HEK293 (cell line): Measurements from ENCODE around the gene ERG.
A peak's percentile ranks its signal among the peaks of the same experiment; 100 is the strongest.

ENCODE experiments used
- FEZF1 ChIP-seq: fragments of 450-650 bp; formaldehyde crosslinking; IDR thresholded peaks from 2 replicates; pipeline ENCODE4 v1.5.1; 2016; ENCODE audit warnings: missing biosample characterization, missing genetic modification characterization
- GLI4 ChIP-seq: fragments of 450-650 bp; formaldehyde crosslinking; IDR thresholded peaks from 2 replicates; pipeline ENCODE4 v1.5.1; 2016; ENCODE audit warnings: missing biosample characterization, missing genetic modification characterization
- GLIS1 ChIP-seq: fragments of 450-650 bp; formaldehyde crosslinking; IDR thresholded peaks from 2 replicates; pipeline ENCODE4 v1.5.1; 2016; ENCODE audit warnings: missing biosample characterization, missing genetic modification characterization
- MYNN ChIP-seq: fragments of 450-650 bp; formaldehyde crosslinking; IDR thresholded peaks from 2 replicates; pipeline ENCODE4 v1.5.1; 2016; ENCODE audit warnings: missing biosample characterization, missing genetic modification characterization, borderline replicate concordance
- MZF1 ChIP-seq: fragments of 450-650 bp; formaldehyde crosslinking; IDR thresholded peaks from 2 replicates; pipeline ENCODE4 v1.5.1; 2017; ENCODE audit warnings: missing biosample characterization, missing genetic modification characterization, borderline replicate concordance
- OVOL3 ChIP-seq: fragments of 450-650 bp; formaldehyde crosslinking; IDR thresholded peaks from 2 replicates; pipeline ENCODE4 v1.5.1; 2016; ENCODE audit warnings: missing biosample characterization, missing genetic modification characterization
- RBAK ChIP-seq: fragments of 450-650 bp; formaldehyde crosslinking; IDR thresholded peaks from 2 replicates; pipeline ENCODE4 v1.5.1; 2016; ENCODE audit warnings: missing biosample characterization, missing genetic modification characterization
- SALL2 ChIP-seq: fragments of 450-650 bp; formaldehyde crosslinking; IDR thresholded peaks from 2 replicates; pipeline ENCODE4 v1.5.0; 2017; ENCODE audit warnings: missing biosample characterization, mild to moderate bottlenecking, missing genetic modification characterization, borderline replicate concordance
- TCF7L2 ChIP-seq: IDR thresholded peaks from 2 replicates; pipeline ENCODE4 v1.6.1; 2011; ENCODE audit warnings: low read depth, mild to moderate bottlenecking, inconsistent platforms, low read length, moderate library complexity, borderline replicate concordance
- YY2 ChIP-seq: fragments of 450-650 bp; formaldehyde crosslinking; IDR thresholded peaks from 2 replicates; pipeline ENCODE4 v1.5.1; 2016; ENCODE audit warnings: missing biosample characterization, missing genetic modification characterization
- ZFHX2 ChIP-seq: fragments of 450-650 bp; formaldehyde crosslinking; conservative IDR thresholded peaks from 2 replicates; pipeline ENCODE4 v1.5.1; 2016; ENCODE audit warnings: missing biosample characterization, missing genetic modification characterization
- ZNF10 ChIP-seq: fragments of 450-650 bp; formaldehyde crosslinking; IDR thresholded peaks from 2 replicates; pipeline ENCODE4 v1.5.1; 2017; ENCODE audit warnings: missing biosample characterization, missing genetic modification characterization
- ZNF146 ChIP-seq: fragments of 450-650 bp; formaldehyde crosslinking; IDR thresholded peaks from 2 replicates; pipeline ENCODE4 v1.5.1; 2016; ENCODE audit warnings: missing biosample characterization, missing genetic modification characterization
- ZNF155 ChIP-seq: fragments of 450-650 bp; formaldehyde crosslinking; IDR thresholded peaks from 2 replicates; pipeline ENCODE4 v1.5.1; 2016; ENCODE audit warnings: missing biosample characterization, missing genetic modification characterization
- ZNF37A ChIP-seq: fragments of 450-650 bp; IDR thresholded peaks from 2 replicates; pipeline ENCODE4 v1.5.1; 2018; ENCODE audit warnings: missing biosample characterization, missing genetic modification characterization
- ZNF416 ChIP-seq: fragments of 450-650 bp; formaldehyde crosslinking; IDR thresholded peaks from 2 replicates; pipeline ENCODE4 v1.5.1; 2016; ENCODE audit warnings: missing biosample characterization, missing genetic modification characterization
- ZNF426 ChIP-seq: fragments of 450-650 bp; formaldehyde crosslinking; IDR thresholded peaks from 2 replicates; pipeline ENCODE4 v1.5.1; 2017; ENCODE audit warnings: missing biosample characterization, missing genetic modification characterization, mild to moderate bottlenecking, inconsistent platforms, moderate library complexity
- ZNF514 ChIP-seq: fragments of 450-650 bp; formaldehyde crosslinking; IDR thresholded peaks from 2 replicates; pipeline ENCODE4 v1.5.1; 2016; ENCODE audit warnings: missing biosample characterization, missing genetic modification characterization
- ZNF610 ChIP-seq: fragments of 450-650 bp; formaldehyde crosslinking; IDR thresholded peaks from 2 replicates; pipeline ENCODE4 v1.5.1; 2016; ENCODE audit warnings: missing biosample characterization, missing genetic modification characterization, borderline replicate concordance
- ZNF76 ChIP-seq: fragments of 450-650 bp; formaldehyde crosslinking; IDR thresholded peaks from 2 replicates; pipeline ENCODE4; 2016; ENCODE audit warnings: low read depth, missing biosample characterization, missing genetic modification characterization, borderline replicate concordance
- ZSCAN16 ChIP-seq: fragments of 450-650 bp; formaldehyde crosslinking; IDR thresholded peaks from 2 replicates; pipeline ENCODE4 v1.5.1; 2016; ENCODE audit warnings: missing biosample characterization, missing genetic modification characterization
- TF ChIP-seq, protein P1 (sequence below): fragments of 450-650 bp; formaldehyde crosslinking; IDR thresholded peaks from 2 replicates; pipeline ENCODE4 v1.5.1; 2016; ENCODE audit warnings: missing biosample characterization, missing genetic modification characterization, borderline replicate concordance
- TF ChIP-seq, protein P2 (sequence below): fragments of 450-650 bp; formaldehyde crosslinking; IDR thresholded peaks from 2 replicates; pipeline ENCODE4 v1.5.1; 2016; ENCODE audit warnings: missing biosample characterization, missing genetic modification characterization
- TF ChIP-seq, protein P3 (sequence below): fragments of 450-650 bp; formaldehyde crosslinking; IDR thresholded peaks from 2 replicates; pipeline ENCODE4 v1.5.1; 2016; ENCODE audit warnings: missing biosample characterization, missing genetic modification characterization, low read depth
- TF ChIP-seq, protein P4 (sequence below): fragments of 450-650 bp; formaldehyde crosslinking; optimal IDR thresholded peaks from 2 replicates; pipeline ENCODE3; 2016; ENCODE audit warnings: missing biosample characterization, mild to moderate bottlenecking, missing genetic modification characterization
- TF ChIP-seq, protein P5 (sequence below): fragments of 450-650 bp; formaldehyde crosslinking; IDR thresholded peaks from 2 replicates; pipeline ENCODE4 v1.5.1; 2016; ENCODE audit warnings: missing biosample characterization, missing genetic modification characterization
- TF ChIP-seq, protein P6 (sequence below): fragments of 450-650 bp; formaldehyde crosslinking; IDR thresholded peaks from 2 replicates; pipeline ENCODE4 v1.5.1; 2017; ENCODE audit warnings: missing biosample characterization, missing genetic modification characterization

The ERG gene

DNA sequence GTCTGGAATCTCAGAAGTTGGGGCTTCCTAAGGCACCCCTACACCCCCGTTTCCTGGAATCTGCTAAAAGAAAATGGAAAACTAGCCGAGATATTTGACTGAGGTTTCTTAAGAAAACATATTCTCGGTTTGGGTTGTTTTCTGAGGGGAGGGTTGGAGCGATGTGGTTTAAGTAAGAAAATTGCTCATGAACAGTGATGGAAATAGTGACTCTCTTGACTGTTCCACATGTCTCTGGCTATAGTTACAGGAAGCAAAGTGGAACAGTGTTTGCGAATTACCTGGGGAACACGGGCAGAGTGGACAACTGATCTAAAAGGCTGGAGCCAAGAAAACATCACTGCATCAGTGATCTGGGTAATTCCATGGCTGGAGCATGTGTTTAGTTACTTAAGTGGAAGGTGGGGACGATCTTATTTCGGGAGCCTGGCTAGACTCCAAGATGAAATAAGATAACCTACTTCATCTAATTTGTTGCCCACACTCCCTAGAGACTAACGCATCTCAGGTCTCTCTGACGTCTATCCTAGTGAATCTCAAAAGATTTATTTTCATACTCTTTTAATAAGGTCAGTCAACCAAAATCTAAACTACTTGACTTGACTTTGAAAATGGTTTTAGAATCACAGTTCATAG lies 149.0 kb downstream of the ERG start (continued):
- TF ChIP-seq, protein P1, sequence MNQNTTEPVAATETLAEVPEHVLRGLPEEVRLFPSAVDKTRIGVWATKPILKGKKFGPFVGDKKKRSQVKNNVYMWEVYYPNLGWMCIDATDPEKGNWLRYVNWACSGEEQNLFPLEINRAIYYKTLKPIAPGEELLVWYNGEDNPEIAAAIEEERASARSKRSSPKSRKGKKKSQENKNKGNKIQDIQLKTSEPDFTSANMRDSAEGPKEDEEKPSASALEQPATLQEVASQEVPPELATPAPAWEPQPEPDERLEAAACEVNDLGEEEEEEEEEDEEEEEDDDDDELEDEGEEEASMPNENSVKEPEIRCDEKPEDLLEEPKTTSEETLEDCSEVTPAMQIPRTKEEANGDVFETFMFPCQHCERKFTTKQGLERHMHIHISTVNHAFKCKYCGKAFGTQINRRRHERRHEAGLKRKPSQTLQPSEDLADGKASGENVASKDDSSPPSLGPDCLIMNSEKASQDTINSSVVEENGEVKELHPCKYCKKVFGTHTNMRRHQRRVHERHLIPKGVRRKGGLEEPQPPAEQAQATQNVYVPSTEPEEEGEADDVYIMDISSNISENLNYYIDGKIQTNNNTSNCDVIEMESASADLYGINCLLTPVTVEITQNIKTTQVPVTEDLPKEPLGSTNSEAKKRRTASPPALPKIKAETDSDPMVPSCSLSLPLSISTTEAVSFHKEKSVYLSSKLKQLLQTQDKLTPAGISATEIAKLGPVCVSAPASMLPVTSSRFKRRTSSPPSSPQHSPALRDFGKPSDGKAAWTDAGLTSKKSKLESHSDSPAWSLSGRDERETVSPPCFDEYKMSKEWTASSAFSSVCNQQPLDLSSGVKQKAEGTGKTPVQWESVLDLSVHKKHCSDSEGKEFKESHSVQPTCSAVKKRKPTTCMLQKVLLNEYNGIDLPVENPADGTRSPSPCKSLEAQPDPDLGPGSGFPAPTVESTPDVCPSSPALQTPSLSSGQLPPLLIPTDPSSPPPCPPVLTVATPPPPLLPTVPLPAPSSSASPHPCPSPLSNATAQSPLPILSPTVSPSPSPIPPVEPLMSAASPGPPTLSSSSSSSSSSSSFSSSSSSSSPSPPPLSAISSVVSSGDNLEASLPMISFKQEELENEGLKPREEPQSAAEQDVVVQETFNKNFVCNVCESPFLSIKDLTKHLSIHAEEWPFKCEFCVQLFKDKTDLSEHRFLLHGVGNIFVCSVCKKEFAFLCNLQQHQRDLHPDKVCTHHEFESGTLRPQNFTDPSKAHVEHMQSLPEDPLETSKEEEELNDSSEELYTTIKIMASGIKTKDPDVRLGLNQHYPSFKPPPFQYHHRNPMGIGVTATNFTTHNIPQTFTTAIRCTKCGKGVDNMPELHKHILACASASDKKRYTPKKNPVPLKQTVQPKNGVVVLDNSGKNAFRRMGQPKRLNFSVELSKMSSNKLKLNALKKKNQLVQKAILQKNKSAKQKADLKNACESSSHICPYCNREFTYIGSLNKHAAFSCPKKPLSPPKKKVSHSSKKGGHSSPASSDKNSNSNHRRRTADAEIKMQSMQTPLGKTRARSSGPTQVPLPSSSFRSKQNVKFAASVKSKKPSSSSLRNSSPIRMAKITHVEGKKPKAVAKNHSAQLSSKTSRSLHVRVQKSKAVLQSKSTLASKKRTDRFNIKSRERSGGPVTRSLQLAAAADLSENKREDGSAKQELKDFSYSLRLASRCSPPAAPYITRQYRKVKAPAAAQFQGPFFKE (tag by site-specific recombination): no peak
- no peak for TF ChIP-seq RBAK (tag by site-specific recombination)
- no peak for TF ChIP-seq MYNN (tag by site-specific recombination)
- TF ChIP-seq MZF1: peak; percentile 80
- TF ChIP-seq, protein P2, sequence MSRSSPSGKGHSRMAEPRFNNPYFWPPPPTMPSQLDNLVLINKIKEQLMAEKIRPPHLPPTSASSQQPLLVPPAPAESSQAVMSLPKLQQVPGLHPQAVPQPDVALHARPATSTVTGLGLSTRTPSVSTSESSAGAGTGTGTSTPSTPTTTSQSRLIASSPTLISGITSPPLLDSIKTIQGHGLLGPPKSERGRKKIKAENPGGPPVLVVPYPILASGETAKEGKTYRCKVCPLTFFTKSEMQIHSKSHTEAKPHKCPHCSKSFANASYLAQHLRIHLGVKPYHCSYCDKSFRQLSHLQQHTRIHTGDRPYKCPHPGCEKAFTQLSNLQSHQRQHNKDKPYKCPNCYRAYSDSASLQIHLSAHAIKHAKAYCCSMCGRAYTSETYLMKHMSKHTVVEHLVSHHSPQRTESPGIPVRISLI (tag by site-specific recombination): no peak
- TF ChIP-seq ZSCAN16 (tag by site-specific recombination): no peak
- peak; percentile 57 for TF ChIP-seq ZNF10 (tag by site-specific recombination)
- no peak for TF ChIP-seq ZNF76 (tag by site-specific recombination)
- no peak for TF ChIP-seq ZNF610
- no peak for TF ChIP-seq ZNF155 (tag by site-specific recombination)
- no peak for TF ChIP-seq ZFHX2 (tag by site-specific recombination)
- TF ChIP-seq SALL2: no peak
- no peak for TF ChIP-seq FEZF1 (tag by site-specific recombination)
- TF ChIP-seq, protein P3, sequence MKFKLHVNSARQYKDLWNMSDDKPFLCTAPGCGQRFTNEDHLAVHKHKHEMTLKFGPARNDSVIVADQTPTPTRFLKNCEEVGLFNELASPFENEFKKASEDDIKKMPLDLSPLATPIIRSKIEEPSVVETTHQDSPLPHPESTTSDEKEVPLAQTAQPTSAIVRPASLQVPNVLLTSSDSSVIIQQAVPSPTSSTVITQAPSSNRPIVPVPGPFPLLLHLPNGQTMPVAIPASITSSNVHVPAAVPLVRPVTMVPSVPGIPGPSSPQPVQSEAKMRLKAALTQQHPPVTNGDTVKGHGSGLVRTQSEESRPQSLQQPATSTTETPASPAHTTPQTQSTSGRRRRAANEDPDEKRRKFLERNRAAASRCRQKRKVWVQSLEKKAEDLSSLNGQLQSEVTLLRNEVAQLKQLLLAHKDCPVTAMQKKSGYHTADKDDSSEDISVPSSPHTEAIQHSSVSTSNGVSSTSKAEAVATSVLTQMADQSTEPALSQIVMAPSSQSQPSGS (tag by site-specific recombination): no peak
- TF ChIP-seq TCF7L2: no peak
- TF ChIP-seq, protein P4, sequence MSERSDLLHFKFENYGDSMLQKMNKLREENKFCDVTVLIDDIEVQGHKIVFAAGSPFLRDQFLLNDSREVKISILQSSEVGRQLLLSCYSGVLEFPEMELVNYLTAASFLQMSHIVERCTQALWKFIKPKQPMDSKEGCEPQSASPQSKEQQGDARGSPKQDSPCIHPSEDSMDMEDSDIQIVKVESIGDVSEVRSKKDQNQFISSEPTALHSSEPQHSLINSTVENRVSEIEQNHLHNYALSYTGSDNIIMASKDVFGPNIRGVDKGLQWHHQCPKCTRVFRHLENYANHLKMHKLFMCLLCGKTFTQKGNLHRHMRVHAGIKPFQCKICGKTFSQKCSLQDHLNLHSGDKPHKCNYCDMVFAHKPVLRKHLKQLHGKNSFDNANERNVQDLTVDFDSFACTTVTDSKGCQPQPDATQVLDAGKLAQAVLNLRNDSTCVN (tag by site-specific recombination): no peak
- no peak for TF ChIP-seq GLI4 (tag by site-specific recombination)
- 0 out of 2 replicates have a peak, but pooled peaks have one; percentile 11 for TF ChIP-seq OVOL3 (tag by site-specific recombination)
- TF ChIP-seq, protein P5, sequence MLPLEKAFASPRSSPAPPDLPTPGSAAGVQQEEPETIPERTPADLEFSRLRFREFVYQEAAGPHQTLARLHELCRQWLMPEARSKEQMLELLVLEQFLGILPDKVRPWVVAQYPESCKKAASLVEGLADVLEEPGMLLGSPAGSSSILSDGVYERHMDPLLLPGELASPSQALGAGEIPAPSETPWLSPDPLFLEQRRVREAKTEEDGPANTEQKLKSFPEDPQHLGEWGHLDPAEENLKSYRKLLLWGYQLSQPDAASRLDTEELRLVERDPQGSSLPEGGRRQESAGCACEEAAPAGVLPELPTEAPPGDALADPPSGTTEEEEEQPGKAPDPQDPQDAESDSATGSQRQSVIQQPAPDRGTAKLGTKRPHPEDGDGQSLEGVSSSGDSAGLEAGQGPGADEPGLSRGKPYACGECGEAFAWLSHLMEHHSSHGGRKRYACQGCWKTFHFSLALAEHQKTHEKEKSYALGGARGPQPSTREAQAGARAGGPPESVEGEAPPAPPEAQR (tag by site-specific recombination): no peak
- TF ChIP-seq ZNF426: no peak
- no peak for TF ChIP-seq ZNF416 (tag by site-specific recombination)
- TF ChIP-seq ZNF37A (tag by site-specific recombination): no peak
- TF ChIP-seq GLIS1 (tag by site-specific recombination): peak; percentile 51; the same call in 1 of the 2 replicates
- TF ChIP-seq, protein P6, sequence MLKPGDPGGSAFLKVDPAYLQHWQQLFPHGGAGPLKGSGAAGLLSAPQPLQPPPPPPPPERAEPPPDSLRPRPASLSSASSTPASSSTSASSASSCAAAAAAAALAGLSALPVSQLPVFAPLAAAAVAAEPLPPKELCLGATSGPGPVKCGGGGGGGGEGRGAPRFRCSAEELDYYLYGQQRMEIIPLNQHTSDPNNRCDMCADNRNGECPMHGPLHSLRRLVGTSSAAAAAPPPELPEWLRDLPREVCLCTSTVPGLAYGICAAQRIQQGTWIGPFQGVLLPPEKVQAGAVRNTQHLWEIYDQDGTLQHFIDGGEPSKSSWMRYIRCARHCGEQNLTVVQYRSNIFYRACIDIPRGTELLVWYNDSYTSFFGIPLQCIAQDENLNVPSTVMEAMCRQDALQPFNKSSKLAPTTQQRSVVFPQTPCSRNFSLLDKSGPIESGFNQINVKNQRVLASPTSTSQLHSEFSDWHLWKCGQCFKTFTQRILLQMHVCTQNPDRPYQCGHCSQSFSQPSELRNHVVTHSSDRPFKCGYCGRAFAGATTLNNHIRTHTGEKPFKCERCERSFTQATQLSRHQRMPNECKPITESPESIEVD (tag by site-specific recombination): no peak
- no peak for TF ChIP-seq ZNF146
- TF ChIP-seq YY2: no peak
- no peak for TF ChIP-seq ZNF514
